Measurements from ENCODE around the gene AKT1S1. TPM values are rescaled to one million over a fixed set of nuclear protein-coding genes. Genes with fewer than 3 reads are reported as not detected.

AKT1S1 gene
- total RNA-seq, 4 donors from 2014 or later = 16.2 to 31.0 (median 20.4) TPM

DNA sequence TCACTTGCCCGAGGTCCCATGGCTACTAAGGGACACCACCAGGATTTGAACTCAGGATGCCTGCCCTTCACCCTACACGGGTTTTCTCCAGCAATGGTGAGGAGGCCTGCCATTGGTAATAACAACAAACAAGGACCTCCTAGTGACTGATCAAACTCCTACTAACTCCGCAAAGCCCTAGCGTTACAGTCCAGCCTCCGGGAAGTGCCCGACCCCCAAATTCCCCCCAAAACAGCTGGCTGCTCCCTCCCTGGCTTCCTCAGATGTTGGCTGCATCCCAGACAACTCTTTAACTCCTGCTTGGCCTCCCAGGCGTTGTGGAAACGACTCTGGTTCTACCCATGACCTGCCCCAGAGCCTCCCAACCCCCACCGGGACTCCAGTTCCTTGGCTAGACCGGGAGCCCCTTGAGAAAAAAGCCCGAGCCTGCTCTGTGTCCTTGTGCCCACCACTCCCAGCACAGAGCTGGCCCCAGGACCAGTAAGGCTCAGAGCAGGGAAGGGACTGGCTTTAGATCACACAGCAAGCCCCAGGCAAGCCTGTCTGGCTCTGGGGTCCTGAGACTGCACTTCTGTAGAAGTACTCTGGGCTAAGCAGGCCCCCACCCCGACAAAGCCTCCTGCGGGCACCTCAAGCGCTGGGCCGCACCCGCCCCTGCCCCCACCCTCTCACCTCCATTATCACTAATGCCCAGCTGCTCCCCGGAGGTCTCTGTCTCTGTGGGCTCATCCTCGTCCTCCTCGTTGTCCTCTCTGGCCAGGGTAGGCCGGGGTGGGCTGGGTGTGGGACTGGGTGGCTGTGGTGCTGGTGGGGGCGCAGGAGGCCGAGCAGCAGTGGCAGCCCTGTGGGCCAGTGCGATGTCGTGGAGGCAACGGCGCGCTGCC lies 4.7 kb downstream of the AKT1S1 start:
- no peak for TF ChIP-seq POLR2A (IDR thresholded peaks at IDR 0.05)
- TF ChIP-seq, protein P1, sequence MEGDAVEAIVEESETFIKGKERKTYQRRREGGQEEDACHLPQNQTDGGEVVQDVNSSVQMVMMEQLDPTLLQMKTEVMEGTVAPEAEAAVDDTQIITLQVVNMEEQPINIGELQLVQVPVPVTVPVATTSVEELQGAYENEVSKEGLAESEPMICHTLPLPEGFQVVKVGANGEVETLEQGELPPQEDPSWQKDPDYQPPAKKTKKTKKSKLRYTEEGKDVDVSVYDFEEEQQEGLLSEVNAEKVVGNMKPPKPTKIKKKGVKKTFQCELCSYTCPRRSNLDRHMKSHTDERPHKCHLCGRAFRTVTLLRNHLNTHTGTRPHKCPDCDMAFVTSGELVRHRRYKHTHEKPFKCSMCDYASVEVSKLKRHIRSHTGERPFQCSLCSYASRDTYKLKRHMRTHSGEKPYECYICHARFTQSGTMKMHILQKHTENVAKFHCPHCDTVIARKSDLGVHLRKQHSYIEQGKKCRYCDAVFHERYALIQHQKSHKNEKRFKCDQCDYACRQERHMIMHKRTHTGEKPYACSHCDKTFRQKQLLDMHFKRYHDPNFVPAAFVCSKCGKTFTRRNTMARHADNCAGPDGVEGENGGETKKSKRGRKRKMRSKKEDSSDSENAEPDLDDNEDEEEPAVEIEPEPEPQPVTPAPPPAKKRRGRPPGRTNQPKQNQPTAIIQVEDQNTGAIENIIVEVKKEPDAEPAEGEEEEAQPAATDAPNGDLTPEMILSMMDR (IDR thresholded peaks at IDR 0.05) = no peak
- peaks cover 26 to 68% (median 40%) of the 10 kb centered on the region in 3 donors for H3K4me1 ChIP-seq
- H3K9me3 ChIP-seq = no peaks in the 10 kb centered on the region
- H3K27ac ChIP-seq = no peak overlapping the region
- H3K27me3 ChIP-seq = no peaks in the 10 kb centered on the region
- intact Hi-C loops (cut with DNase I) = loop anchor here (10.0 kb wide), 1 partner anchor 58 kb away; the partner anchor contains the start of genes FUZ and MED25
- DNase-seq = no peak
- 78 to 84% methylated on average over 10 to 12 of the region's 27 CpGs for WGBS, 2 donors
- peaks cover 0 to 40% (median 3%) of the 10 kb centered on the region in 3 donors for H3K36me3 ChIP-seq
- H3K4me3 ChIP-seq = no peak overlapping the region

DNA sequence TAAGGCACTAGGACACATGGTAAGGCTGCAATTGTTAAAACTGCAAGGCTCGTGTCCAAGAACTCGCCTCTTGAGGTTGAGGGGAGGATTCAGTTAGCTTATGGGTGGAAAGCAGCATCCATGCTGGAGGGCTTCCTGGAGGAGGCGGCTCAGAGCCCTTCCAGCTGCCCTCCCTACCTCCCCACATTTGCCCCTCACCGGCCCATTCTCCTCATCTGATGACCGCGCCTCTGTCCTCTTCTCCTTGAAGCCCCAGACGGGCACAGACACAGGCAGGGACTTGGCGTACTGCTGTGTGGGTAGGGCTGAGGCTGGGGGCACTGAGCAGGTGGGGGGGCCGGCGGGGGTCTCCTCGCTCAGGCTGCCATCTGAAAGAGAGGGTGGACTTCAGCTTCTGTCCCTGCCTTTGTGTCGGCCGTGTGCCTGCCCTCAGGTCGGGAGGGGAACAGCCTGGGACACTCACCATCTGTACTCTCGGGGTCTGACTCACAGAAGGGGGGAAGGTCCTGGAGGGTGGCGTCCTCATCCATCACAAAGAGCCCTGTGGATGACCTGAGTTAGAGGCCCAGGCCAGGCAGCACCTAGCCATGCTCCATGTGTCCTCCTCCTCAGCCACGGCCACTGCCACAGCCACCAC lies 5.7 kb downstream of the AKT1S1 start:
- 95 to 96% methylated on average over 7 to 8 of the region's 17 CpGs for WGBS, 2 donors
- intact Hi-C loops (cut with DNase I) = loop anchor here (10.0 kb wide), 1 partner anchor 57 kb away; the partner anchor contains the start of genes FUZ and MED25
- peaks cover 0 to 40% (median 3%) of the 10 kb centered on the region in 3 donors for H3K36me3 ChIP-seq
- H3K9me3 ChIP-seq = no peaks in the 10 kb centered on the region
- H3K27me3 ChIP-seq = no peaks in the 10 kb centered on the region
- no peak overlapping the region for H3K4me3 ChIP-seq
- TF ChIP-seq, protein P1 (IDR thresholded peaks at IDR 0.05) = no peak
- TF ChIP-seq POLR2A (IDR thresholded peaks at IDR 0.05) = no peak
- peak overlapping the region in 1 of 4 donors; percentile 7 for H3K27ac ChIP-seq
- no peak for DNase-seq
- H3K4me1 ChIP-seq = peaks cover 30 to 75% (median 43%) of the 10 kb centered on the region in 3 donors

DNA sequence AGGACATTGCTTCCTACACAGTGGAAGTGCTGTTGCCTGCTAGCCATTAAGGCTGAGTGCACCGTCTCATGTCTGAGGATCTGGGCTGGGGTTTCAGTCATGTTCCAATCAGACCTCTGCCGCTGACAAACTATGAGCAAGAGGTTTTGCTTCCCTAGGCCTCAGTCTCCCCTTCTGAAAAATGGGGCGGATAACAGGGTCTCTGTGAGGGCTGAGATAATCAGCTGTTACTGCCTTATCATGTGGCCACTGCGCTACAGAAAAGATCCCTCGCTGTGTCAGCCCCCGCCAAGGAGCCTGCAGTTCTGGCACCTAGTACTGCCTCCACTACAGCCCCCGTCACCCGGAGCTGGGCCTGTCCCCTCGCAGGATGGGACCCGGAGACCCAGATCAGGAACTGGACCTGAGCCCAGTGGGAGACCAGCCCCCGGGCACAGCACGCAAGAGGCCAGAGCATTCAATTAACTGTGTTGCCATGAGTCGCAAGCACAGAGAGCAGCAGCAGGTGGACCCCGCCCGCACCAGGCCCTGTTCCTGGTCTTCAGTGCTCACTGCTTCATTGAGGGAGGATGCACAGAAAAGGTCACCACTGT lies 6.8 kb downstream of the AKT1S1 start:
- WGBS, 2 donors = 75 to 94% methylated on average over 7 to 9 of the region's 15 CpGs
- Histone ChIP-seq H3K4me1 (peaks cover 34 to 79% (median 50%) of the 10 kb centered on the region in 3 donors), H3K9me3 (no peaks in the 10 kb centered on the region)

DNA sequence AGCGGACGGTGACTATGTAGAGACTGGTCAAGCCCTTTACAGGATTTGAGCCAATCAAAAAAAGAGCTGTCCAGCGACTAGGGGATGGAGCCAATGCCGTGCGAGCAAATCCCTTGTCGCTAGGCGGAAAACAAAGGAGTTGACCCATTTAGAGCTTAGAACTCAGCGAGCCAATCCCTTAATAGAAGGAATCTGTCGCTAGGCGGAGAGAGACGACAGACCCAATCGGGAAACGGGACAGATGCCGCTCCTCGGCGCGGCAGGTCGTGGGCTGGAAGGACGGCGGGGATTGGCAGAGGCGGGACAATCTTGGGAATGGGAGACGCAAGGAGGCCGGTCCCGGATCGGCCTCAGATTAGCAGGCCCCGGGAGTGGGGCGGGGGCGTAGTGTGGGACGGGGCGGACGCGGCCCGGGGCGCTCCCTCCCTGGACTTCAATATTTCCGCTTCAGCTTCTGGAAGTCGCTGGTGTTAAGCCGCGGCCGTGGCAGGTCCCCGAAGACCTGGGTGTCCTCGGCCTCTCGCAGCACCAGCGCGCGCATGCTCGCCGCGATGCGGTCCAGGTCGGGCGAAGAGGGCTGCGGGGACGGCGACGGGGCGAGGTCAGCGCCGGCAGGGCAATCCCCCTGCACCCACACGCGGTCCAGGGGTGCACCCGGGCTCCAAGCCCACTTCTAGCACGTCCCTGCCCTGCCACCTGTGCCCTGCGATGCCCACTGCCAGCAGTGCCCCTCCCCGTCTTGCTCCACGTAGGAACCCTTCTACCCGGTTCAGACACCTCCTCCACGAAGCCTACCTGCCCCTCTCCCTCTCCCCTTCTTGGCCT lies 7.5 kb downstream of the AKT1S1 start:
- H3K4me1 ChIP-seq = peaks cover 28 to 79% (median 46%) of the 10 kb centered on the region in 3 donors
- no peaks in the 10 kb centered on the region for H3K27me3 ChIP-seq
- 0% methylated on average over 21 to 30 of the region's 67 CpGs for WGBS, 2 donors
- TF ChIP-seq POLR2A (IDR thresholded peaks at IDR 0.05) = peak in 3 of 4 donors; percentile 30 to 89 (median 33)
- TF ChIP-seq, protein P1 (IDR thresholded peaks at IDR 0.05) = peak in 3 of 6 experiments; percentile 4 to 26 (median 12)
- H3K27ac ChIP-seq = peak overlapping the region; percentile 91 to 97 (median 92)
- H3K4me3 ChIP-seq = peak overlapping the region; percentile 47 to 74 (median 60)
- intact Hi-C loops (cut with DNase I) = loop anchor here (10.0 kb wide), 1 partner anchor 55 kb away; the partner anchor contains the start of genes FUZ and MED25
- DNase-seq = peak; percentile 76
- peaks cover 0 to 44% (median 4%) of the 10 kb centered on the region in 3 donors for H3K36me3 ChIP-seq
- no peaks in the 10 kb centered on the region for H3K9me3 ChIP-seq

More for the DNA sequence above, 6.8 kb downstream of the AKT1S1 start:
- no peak for DNase-seq
- intact Hi-C loops (cut with DNase I) = loop anchor here (10.0 kb wide), 1 partner anchor 56 kb away; the partner anchor contains the start of genes FUZ and MED25
- Histone ChIP-seq H3K36me3 (peaks cover 0 to 40% (median 3%) of the 10 kb centered on the region in 3 donors), H3K27ac (peak overlapping the region; percentile 91 to 92 (median 92)), H3K4me3 (peak overlapping the region; percentile 47 to 74 (median 60)), H3K27me3 (no peaks in the 10 kb centered on the region)
- TF ChIP-seq POLR2A (IDR thresholded peaks at IDR 0.05) = no peak
- TF ChIP-seq, protein P1 (IDR thresholded peaks at IDR 0.05) = no peak
